HEK293 (cell line): ENCODE measurements around the gene SMIM1.

ENCODE experiments used
- ATF2 ChIP-seq: fragments of 450-650 bp; formaldehyde crosslinking; IDR thresholded peaks from 2 replicates; pipeline ENCODE4 v1.5.1; 2016; ENCODE audit warnings: missing biosample characterization, missing genetic modification characterization, low read depth
- ZNF146 ChIP-seq: fragments of 450-650 bp; formaldehyde crosslinking; IDR thresholded peaks from 2 replicates; pipeline ENCODE4 v1.5.1; 2016; ENCODE audit warnings: missing biosample characterization, missing genetic modification characterization
- ZNF274 ChIP-seq, 2 experiments: fragments of 200-500 bp in 1 of 2; fragments of 450-650 bp in 1 of 2; sonication (Bioruptor generic) in 1 of 2; formaldehyde crosslinking in 1 of 2; IDR thresholded peaks; 2 replicates each; pipeline versions ENCODE4 v1.5.1 to v1.6.1; 2014 to 2016; ENCODE audit warnings: borderline replicate concordance in 1 of 2, inconsistent platforms in 1 of 2, low read length in 1 of 2, missing biosample characterization in 1 of 2, missing genetic modification characterization in 1 of 2
- ZNF292 ChIP-seq: fragments of 450-650 bp; formaldehyde crosslinking; IDR thresholded peaks from 2 replicates; pipeline ENCODE4 v1.5.1; 2016; ENCODE audit warnings: low read depth, missing biosample characterization, missing genetic modification characterization, borderline replicate concordance
- ZNF610 ChIP-seq: fragments of 450-650 bp; formaldehyde crosslinking; IDR thresholded peaks from 2 replicates; pipeline ENCODE4 v1.5.1; 2016; ENCODE audit warnings: missing biosample characterization, missing genetic modification characterization, borderline replicate concordance
- ZNF624 ChIP-seq: fragments of 450-650 bp; formaldehyde crosslinking; IDR thresholded peaks from 2 replicates; pipeline ENCODE4 v1.5.1; 2017; ENCODE audit warnings: missing biosample characterization, missing genetic modification characterization
- ZNF776 ChIP-seq: fragments of 450-650 bp; formaldehyde crosslinking; IDR thresholded peaks from 2 replicates; pipeline ENCODE4 v1.5.0; 2017; ENCODE audit warnings: missing biosample characterization, missing genetic modification characterization, borderline replicate concordance
- ZSCAN5A ChIP-seq: fragments of 450-650 bp; formaldehyde crosslinking; IDR thresholded peaks from 2 replicates; pipeline ENCODE4 v1.5.1; 2016; ENCODE audit warnings: missing biosample characterization, missing genetic modification characterization
- TF ChIP-seq, protein P1 (sequence below): fragments of 450-650 bp; formaldehyde crosslinking; IDR thresholded peaks from 2 replicates; pipeline ENCODE4 v1.5.1; 2016; ENCODE audit warnings: missing biosample characterization, missing genetic modification characterization
- TF ChIP-seq, protein P2 (sequence below): fragments of 450-650 bp; formaldehyde crosslinking; IDR thresholded peaks from 2 replicates; pipeline ENCODE4 v1.5.1; 2016; ENCODE audit warnings: missing biosample characterization, missing genetic modification characterization
- TF ChIP-seq, protein P3 (sequence below): fragments of 450-650 bp; formaldehyde crosslinking; IDR thresholded peaks from 2 replicates; pipeline ENCODE4 v1.5.1; 2016; ENCODE audit warnings: missing biosample characterization, missing genetic modification characterization

GRCh38 chr1:3731583-3732433 is 40.7 kb upstream of the SMIM1 start:
- TF ChIP-seq ZNF292 (tag by site-specific recombination), result no peak
- TF ChIP-seq ATF2 (tag by site-specific recombination), result no peak
- TF ChIP-seq ZNF624 (tag by site-specific recombination), result no peak
- TF ChIP-seq, protein P1, sequence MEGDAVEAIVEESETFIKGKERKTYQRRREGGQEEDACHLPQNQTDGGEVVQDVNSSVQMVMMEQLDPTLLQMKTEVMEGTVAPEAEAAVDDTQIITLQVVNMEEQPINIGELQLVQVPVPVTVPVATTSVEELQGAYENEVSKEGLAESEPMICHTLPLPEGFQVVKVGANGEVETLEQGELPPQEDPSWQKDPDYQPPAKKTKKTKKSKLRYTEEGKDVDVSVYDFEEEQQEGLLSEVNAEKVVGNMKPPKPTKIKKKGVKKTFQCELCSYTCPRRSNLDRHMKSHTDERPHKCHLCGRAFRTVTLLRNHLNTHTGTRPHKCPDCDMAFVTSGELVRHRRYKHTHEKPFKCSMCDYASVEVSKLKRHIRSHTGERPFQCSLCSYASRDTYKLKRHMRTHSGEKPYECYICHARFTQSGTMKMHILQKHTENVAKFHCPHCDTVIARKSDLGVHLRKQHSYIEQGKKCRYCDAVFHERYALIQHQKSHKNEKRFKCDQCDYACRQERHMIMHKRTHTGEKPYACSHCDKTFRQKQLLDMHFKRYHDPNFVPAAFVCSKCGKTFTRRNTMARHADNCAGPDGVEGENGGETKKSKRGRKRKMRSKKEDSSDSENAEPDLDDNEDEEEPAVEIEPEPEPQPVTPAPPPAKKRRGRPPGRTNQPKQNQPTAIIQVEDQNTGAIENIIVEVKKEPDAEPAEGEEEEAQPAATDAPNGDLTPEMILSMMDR (tag by site-specific recombination), result no peak
- no peak for TF ChIP-seq ZNF274 (IDR thresholded peaks at IDR 0.05; ENCODE audit: low read length)
- TF ChIP-seq ZNF274 (tag by site-specific recombination; IDR thresholded peaks at IDR 0.05; ENCODE audit: borderline replicate concordance), result no peak
- no peak for TF ChIP-seq ZNF776 (tag by site-specific recombination)
- TF ChIP-seq ZNF146 (tag by site-specific recombination), result no peak
- TF ChIP-seq ZSCAN5A (tag by site-specific recombination), result no peak
- TF ChIP-seq ZNF610 (tag by site-specific recombination), result no peak
- TF ChIP-seq, protein P2, sequence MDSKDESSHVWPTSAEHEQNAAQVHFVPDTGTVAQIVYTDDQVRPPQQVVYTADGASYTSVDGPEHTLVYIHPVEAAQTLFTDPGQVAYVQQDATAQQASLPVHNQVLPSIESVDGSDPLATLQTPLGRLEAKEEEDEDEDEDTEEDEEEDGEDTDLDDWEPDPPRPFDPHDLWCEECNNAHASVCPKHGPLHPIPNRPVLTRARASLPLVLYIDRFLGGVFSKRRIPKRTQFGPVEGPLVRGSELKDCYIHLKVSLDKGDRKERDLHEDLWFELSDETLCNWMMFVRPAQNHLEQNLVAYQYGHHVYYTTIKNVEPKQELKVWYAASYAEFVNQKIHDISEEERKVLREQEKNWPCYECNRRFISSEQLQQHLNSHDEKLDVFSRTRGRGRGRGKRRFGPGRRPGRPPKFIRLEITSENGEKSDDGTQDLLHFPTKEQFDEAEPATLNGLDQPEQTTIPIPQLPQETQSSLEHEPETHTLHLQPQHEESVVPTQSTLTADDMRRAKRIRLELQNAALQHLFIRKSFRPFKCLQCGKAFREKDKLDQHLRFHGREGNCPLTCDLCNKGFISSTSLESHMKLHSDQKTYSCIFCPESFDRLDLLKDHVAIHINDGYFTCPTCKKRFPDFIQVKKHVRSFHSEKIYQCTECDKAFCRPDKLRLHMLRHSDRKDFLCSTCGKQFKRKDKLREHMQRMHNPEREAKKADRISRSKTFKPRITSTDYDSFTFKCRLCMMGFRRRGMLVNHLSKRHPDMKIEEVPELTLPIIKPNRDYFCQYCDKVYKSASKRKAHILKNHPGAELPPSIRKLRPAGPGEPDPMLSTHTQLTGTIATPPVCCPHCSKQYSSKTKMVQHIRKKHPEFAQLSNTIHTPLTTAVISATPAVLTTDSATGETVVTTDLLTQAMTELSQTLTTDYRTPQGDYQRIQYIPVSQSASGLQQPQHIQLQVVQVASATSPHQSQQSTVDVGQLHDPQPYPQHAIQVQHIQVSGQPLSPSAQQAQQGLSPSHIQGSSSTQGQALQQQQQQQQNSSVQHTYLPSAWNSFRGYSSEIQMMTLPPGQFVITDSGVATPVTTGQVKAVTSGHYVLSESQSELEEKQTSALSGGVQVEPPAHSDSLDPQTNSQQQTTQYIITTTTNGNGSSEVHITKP (tag by site-specific recombination), result no peak
- TF ChIP-seq, protein P3, sequence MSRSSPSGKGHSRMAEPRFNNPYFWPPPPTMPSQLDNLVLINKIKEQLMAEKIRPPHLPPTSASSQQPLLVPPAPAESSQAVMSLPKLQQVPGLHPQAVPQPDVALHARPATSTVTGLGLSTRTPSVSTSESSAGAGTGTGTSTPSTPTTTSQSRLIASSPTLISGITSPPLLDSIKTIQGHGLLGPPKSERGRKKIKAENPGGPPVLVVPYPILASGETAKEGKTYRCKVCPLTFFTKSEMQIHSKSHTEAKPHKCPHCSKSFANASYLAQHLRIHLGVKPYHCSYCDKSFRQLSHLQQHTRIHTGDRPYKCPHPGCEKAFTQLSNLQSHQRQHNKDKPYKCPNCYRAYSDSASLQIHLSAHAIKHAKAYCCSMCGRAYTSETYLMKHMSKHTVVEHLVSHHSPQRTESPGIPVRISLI (tag by site-specific recombination), result no peak
